Ectodermal cell (in vitro differentiated cells): ENCODE measurements around the gene MRM3.

Source experiments
- H3K27ac ChIP-seq: 2 replicates; pipeline ENCODE4 v1.7.0; 2013; ENCODE audit warnings: mild to moderate bottlenecking, low read depth, low read length; ENCODE audit not compliant: insufficient read depth, poor library complexity, severe bottlenecking
- H3K27me3 ChIP-seq: 2 replicates; pipeline ENCODE4 v1.7.0; 2013; ENCODE audit warnings: mild to moderate bottlenecking, low read length; ENCODE audit not compliant: insufficient read depth, control insufficient read depth, poor library complexity, severe bottlenecking
- H3K36me3 ChIP-seq: one replicate; pipeline ENCODE4 v1.7.0; 2013; ENCODE audit warnings: low read length; ENCODE audit not compliant: control insufficient read depth, insufficient read depth
- H3K4me1 ChIP-seq: one replicate; pipeline ENCODE4 v1.7.0; 2013; ENCODE audit warnings: low read length; ENCODE audit not compliant: control insufficient read depth, insufficient read depth
- H3K4me3 ChIP-seq: 2 replicates; pipeline ENCODE4 v1.7.0; 2013; ENCODE audit warnings: low read depth, low read length, control low read depth; ENCODE audit not compliant: insufficient read depth
- H3K9me3 ChIP-seq: 2 replicates; pipeline ENCODE4 v1.7.0; 2013; ENCODE audit warnings: mild to moderate bottlenecking, low read length, moderate library complexity; ENCODE audit not compliant: control insufficient read depth
- WGBS, 2 experiments: methylation state at CpG; one replicate each; pipeline ENCODE4 v1.1.7; 2013; ENCODE audit warnings: missing lambda C conversion rate in 2 of 2; 5-methylcytosine and 5-hydroxymethylcytosine counted together

The MRM3 gene

DNA sequence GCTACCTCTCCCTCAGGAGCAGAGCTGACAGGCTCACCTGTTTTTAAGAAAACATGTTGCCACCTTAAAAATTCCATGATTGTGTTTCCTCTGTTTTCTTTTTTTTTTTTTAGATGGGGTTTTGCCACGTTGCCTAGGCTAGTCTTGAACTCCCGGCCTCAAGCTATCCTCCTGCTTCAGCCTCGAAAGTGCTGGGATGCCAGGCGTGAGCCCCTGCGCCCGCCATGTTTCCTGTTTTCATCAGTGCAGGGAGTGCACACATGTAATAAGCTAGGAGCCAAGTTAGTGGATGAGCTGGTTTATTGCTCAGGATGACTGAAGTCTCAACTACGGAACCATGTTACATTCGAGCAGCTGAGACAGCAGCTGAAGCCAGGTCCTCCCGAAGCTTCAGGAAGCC, 13.6 kb downstream of the MRM3 start:
- H3K4me1 ChIP-seq, result peaks cover 6% of the 10 kb centered on the region
- no peaks in the 10 kb centered on the region for H3K9me3 ChIP-seq
- H3K27ac ChIP-seq, result no peak overlapping the region
- H3K4me3 ChIP-seq, result no peak overlapping the region
- H3K27me3 ChIP-seq, result no peaks in the 10 kb centered on the region
- 93 to 96% methylated on average over 9 of the region's 9 CpGs for WGBS, 2 experiments
- H3K36me3 ChIP-seq, result peaks cover 5% of the 10 kb centered on the region

DNA sequence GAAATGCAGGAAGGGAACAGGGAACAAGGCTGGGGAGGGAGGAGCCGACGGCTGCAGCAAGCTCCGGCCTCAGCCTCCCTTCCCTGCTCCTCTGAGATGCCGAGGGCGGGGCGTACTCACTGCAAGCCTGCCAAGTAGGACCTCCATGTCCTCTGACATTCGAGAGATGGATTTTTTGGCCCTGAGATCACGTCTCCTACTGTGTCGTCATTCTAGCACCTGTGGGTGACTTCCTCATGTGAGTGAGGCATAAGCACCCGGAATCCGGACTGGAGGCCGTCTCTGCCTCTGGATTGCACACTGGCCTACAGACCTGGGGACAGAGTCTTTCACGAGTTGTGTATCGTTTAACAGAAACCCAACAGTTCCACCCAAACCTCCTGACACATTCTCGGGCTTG, 14.5 kb downstream of the MRM3 start:
- 94 to 96% methylated on average over 15 of the region's 15 CpGs for WGBS, 2 experiments
- H3K27me3 ChIP-seq, result no peaks in the 10 kb centered on the region
- H3K4me3 ChIP-seq, result no peak overlapping the region
- no peak overlapping the region for H3K27ac ChIP-seq
- H3K36me3 ChIP-seq, result peaks cover 5% of the 10 kb centered on the region
- peaks cover 6% of the 10 kb centered on the region for H3K4me1 ChIP-seq
- H3K9me3 ChIP-seq, result no peaks in the 10 kb centered on the region

DNA sequence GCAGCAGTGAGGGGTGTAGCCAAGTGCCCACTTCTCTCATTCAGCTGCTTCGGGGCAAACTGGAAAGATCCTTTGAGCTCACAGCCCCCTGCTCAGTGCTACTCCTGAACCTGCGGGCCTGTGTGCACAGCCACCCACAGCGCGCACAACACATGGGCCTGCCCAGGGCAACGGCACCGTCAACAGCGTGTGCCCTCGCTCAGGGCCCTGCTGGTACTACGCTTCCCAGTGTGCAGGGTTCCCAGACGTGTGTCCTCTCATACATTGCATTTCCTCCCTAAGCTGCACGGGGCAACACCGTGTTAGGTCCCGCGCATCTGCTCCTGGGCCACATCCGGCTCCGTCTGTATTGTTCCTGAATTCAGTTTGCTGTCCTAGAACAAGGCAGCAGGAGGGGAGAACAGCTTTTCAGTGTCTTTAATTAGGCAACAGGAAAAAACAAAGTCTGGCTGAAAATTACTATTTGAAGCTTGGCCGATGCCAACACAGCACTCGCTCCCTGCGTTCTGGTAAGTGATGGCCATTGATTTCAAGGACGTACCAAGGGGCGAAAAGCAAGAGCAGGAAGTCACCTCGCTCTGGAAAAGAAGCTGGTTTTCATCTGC, 15.2 kb downstream of the MRM3 start:
- H3K9me3 ChIP-seq, result no peaks in the 10 kb centered on the region
- H3K4me3 ChIP-seq, result no peak overlapping the region
- peaks cover 6% of the 10 kb centered on the region for H3K4me1 ChIP-seq
- no peak overlapping the region for H3K27ac ChIP-seq
- no peaks in the 10 kb centered on the region for H3K27me3 ChIP-seq
- peaks cover 4% of the 10 kb centered on the region for H3K36me3 ChIP-seq
- 94 to 96% methylated on average over 22 of the region's 22 CpGs for WGBS, 2 experiments

DNA sequence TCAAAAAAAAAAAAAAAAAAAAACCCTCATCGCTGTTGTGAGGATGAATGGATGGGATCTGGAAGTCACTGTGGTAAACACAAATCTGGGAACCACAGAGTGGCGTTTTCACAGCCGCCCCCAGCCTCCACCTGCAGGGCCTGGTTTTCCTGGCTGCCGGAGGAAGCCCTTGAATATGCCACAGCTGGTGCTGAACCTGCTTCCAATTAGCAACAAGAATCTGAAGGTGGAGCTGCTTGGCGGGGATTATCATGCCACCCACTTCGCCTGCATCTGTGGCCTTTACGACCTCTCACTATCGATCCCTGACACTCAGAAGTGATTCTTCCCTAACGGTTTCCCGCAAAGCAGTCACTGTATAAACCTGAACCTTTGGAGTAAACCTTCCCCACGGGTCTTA, 16.1 kb downstream of the MRM3 start:
- Histone ChIP-seq H3K36me3 (no peaks in the 10 kb centered on the region), H3K4me3 (no peak overlapping the region), H3K4me1 (peaks cover 6% of the 10 kb centered on the region), H3K27me3 (no peaks in the 10 kb centered on the region), H3K9me3 (no peaks in the 10 kb centered on the region), H3K27ac (no peak overlapping the region)
- WGBS, 2 experiments, result 89 to 91% methylated on average over 11 of the region's 11 CpGs

DNA sequence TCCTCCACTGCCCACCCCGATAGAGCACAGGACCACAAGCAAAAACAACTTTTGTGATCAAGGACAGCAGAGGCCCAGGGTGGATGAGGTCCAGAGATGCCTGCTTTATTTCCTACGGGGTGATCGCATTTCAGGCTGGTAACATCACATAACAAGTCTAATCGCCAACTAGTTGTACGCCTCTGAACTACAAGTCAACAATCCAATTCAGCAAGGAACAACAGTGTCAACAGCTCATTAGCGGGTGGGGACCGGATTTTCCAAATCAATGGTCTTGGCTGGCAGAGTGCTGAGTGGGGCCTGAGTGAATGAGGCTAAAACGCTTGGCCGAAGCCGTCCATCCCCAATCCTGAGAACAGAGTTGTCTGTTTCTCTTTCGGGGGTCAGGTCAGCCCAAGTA, 17.1 kb downstream of the MRM3 start:
- Histone ChIP-seq H3K4me1 (peaks cover 15% of the 10 kb centered on the region), H3K27ac (no peak overlapping the region), H3K27me3 (no peaks in the 10 kb centered on the region), H3K9me3 (no peaks in the 10 kb centered on the region), H3K4me3 (no peak overlapping the region), H3K36me3 (no peaks in the 10 kb centered on the region)
- 93 to 96% methylated on average over 11 of the region's 11 CpGs for WGBS, 2 experiments

DNA sequence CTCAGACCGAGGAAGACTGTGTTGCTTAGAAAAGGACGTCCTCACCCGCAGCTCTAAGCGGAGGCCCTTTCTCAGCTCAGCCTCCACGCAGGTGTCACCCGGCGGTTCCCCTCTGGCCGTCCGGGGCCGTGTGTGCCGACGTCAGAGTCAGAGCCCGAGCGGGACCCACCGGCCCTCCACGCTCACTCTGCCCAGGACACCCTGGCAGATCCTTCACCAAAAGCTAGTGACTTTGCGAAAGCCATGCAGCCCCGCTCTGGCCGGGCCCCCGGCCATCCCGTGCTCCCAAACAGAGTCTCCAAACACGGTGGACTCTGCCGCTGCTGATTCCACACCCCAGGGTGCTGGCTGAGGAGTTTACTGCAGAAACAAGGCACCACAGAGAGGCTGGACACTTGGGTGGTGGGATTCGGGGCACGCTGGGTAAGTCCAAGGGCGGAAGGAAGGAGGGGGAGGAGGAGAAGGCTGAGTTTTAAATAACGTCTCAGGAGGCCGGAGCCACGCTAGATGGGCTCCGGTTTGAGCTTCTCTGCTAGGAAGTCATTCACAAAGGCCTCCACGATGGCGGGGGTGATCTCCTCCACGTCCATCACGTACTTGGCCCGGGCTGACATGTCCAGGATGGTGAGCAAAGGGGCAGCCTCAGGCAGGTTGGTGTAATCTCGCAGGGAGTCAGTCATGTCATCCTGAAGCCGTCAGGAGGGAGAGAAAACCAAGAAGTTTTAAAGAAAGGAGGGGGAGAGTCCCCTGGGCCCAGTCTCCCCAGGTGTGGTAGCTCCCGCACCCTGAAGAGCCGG, 18.5 kb downstream of the MRM3 start:
- no peaks in the 10 kb centered on the region for H3K27me3 ChIP-seq
- 89% methylated on average over 39 of the region's 39 CpGs for WGBS, 2 experiments
- no peak overlapping the region for H3K4me3 ChIP-seq
- no peak overlapping the region for H3K27ac ChIP-seq
- H3K36me3 ChIP-seq, result no peaks in the 10 kb centered on the region
- H3K9me3 ChIP-seq, result no peaks in the 10 kb centered on the region
- peaks cover 18% of the 10 kb centered on the region for H3K4me1 ChIP-seq

DNA sequence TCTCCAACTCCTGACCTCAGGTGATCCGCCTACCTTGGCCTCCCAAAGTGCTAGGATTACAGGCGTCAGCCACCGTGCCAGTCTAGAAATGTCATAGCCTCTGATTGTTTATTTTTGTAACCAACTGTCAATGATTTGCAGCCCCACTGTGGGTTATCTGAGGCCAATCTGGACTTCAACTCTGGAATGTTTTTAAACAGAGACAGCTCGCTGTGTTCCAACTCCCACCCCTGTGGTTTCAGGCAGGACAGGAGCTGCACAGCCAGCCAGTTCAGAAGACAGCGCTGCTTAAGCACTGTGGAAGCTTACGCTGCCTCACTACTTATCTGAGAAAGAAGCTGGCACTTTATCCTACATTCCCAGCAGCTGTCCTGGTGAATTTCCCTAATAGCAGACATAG, 19.5 kb downstream of the MRM3 start:
- WGBS, 2 experiments, result 93 to 95% methylated on average over 6 of the region's 6 CpGs
- Histone ChIP-seq H3K36me3 (no peaks in the 10 kb centered on the region), H3K27ac (no peak overlapping the region), H3K27me3 (no peaks in the 10 kb centered on the region), H3K9me3 (no peaks in the 10 kb centered on the region), H3K4me1 (peaks cover 18% of the 10 kb centered on the region), H3K4me3 (no peak overlapping the region)

DNA sequence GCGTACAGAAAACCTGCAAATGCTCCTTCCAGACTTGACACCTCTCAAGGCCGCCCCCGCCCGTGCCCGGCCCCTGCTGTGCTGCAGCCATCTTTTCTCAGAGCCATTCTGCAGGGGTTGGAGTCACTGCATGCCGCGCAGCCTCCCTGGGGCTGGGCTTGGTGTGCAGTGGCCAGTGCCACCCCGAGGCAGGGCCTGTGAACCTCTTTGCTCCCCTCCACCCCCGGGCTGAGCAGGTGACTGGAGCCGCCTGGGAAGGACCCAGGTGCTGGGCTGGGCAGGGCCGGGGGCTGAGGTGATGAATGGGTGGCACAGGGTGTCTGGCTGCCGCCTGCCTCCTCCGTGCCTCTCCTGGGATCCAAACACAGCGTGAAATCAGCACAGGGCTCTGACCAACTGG, 20.3 kb downstream of the MRM3 start:
- H3K9me3 ChIP-seq, result no peaks in the 10 kb centered on the region
- no peaks in the 10 kb centered on the region for H3K27me3 ChIP-seq
- no peaks in the 10 kb centered on the region for H3K36me3 ChIP-seq
- H3K4me1 ChIP-seq, result peaks cover 18% of the 10 kb centered on the region
- H3K27ac ChIP-seq, result no peak overlapping the region
- no peak overlapping the region for H3K4me3 ChIP-seq
- 95 to 96% methylated on average over 14 of the region's 14 CpGs for WGBS, 2 experiments

DNA sequence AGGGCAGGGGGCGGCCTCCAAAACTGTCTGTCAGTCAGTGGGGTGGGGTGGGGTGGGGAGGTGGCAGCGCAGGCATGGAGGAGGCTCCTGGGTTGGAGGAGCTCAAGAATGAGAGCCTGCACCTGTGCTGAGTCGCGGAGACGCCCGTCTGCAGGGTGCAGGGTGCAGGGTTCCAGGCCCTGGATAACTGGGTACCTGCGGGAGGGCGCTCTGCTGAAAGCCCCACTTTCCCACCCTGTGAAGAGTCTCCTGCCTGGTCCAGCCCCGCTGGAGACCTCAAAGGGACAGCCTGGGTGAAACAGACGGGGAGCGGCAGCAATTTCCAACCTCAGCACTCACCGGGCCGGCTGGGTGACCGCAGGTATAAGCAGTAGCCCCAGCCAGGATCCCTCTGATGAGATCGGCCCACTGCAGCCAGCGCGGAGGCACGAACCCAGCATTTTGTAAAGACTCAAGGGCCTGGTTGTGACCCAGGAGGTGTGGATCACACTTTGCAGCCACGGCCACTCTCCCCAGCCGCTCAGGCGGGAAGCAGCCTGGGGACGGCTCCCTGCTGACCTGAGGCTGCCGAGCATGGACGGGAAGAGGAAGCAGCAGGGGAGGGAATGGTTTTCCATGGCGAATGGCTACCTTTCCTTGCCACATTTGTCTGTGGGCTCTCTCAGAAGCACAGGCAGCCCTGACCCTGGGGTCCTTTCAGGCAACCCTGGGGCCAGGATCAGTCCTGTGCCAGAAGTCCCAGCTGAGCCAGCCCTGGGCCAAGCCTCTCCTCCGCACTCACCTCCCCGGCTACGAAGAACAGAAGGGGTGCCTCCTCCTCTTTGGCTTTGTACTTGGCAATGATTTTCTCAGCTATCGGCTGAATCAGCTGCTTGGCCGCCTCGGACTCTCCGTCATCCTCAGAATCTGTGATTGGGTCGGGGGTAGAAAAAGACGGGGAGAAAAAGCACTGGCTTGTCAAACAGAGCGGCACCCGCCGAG, 21.0 kb downstream of the MRM3 start:
- no peak overlapping the region for H3K4me3 ChIP-seq
- peaks cover 18% of the 10 kb centered on the region for H3K4me1 ChIP-seq
- 86 to 89% methylated on average over 37 of the region's 37 CpGs for WGBS, 2 experiments
- H3K36me3 ChIP-seq, result no peaks in the 10 kb centered on the region
- no peaks in the 10 kb centered on the region for H3K27me3 ChIP-seq
- no peaks in the 10 kb centered on the region for H3K9me3 ChIP-seq
- peak overlapping the region; percentile 68 for H3K27ac ChIP-seq
